Erythroblast (primary cell): ENCODE results near the gene CEP41.

ENCODE experiments used
- GATA1 ChIP-seq: IDR thresholded peaks from 2 replicates; pipeline ENCODE4 v1.6.1; 2011; ENCODE audit warnings: low read depth, mild to moderate bottlenecking, control low read depth, low read length, moderate library complexity
- POLR2A ChIP-seq: IDR thresholded peaks from 2 replicates; pipeline ENCODE4 v1.6.1; 2011; ENCODE audit warnings: mild to moderate bottlenecking, low read length

DNA sequence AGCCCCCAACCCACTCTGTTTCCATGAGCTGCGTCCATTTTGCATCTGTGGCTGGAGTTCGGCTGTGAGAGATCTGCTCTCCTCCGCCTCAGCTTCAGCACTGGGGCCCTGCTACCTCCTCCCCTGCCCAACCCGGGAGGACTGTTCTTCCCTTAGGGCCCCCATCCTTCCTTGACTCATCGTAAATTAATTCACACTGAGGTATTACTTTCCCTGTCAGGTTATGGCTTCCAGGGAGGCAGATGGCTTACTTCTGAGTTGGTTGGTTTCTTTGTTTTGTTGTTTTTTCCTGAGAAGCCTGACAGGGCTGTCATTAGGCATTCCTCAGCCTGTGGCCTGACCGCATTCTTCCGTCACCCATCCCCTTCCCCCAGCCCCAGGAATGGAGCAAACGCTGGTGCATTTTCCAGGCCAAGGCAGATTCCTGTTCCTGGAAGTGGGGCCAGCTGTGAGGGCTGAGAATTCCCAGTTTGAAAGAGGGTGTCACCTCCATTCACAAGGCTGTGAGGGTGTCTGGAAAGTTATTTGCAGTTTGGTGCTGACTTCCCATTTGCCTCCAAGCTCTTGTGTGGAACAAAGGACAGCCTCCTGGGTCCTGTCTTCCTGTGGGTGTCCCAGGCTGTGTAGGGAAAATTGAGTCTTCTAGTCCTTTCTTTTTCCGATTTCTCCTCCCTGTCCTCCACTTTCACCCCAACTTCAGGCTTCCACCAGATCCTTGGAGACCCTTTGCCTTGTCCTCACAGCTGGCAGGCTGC, 84.5 kb downstream of the CEP41 start:
- TF ChIP-seq POLR2A (no peak), GATA1 (no peak)
